ENCODE data around the gene GPA33.

GPA33 gene

DNA sequence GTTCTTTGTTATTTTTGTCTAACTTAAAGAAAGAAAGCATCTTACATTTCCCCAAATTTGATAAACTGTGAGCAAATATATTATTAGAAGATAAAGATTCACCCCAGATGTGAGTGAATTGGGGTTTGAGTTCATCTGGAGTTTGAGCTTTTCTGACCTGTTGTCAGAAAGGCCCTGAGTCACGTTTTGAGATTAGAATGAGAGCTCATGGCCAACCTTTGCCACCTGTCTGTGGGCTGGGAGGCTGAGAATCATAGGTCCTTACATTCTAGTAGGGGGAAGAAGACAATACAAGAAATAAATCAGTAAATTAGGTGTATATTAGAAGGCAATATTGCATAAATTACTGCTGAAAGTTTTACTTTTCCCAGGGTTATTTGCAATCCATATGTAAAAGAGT is 26.0 kb upstream of the GPA33 start:
- DNase-seq: no peak

DNA sequence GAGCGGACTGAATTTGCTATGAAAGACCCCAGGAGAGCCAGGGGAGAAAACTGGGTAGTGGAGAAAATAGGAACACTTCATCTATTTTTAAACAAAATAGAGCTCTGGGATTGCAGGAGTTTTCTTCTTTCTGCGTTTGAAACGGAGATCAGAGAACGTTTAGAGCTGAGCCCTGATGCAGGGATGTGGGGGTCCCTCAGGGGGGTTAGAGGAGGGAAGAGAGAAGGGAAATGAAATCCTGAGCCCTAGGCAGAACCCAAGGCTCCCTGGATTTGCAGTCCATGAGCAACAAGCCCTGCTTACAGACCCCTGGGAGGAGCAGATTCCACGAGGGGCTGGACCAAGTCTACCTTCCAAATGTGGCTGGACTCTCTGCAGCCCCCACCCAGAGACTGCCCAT is 25.5 kb upstream of the GPA33 start:
- no peak for DNase-seq

- DNase-seq: no peak
These were observed 24.5 kb upstream of the GPA33 start for GRCh38 chr1:167114725-167115124.

DNA sequence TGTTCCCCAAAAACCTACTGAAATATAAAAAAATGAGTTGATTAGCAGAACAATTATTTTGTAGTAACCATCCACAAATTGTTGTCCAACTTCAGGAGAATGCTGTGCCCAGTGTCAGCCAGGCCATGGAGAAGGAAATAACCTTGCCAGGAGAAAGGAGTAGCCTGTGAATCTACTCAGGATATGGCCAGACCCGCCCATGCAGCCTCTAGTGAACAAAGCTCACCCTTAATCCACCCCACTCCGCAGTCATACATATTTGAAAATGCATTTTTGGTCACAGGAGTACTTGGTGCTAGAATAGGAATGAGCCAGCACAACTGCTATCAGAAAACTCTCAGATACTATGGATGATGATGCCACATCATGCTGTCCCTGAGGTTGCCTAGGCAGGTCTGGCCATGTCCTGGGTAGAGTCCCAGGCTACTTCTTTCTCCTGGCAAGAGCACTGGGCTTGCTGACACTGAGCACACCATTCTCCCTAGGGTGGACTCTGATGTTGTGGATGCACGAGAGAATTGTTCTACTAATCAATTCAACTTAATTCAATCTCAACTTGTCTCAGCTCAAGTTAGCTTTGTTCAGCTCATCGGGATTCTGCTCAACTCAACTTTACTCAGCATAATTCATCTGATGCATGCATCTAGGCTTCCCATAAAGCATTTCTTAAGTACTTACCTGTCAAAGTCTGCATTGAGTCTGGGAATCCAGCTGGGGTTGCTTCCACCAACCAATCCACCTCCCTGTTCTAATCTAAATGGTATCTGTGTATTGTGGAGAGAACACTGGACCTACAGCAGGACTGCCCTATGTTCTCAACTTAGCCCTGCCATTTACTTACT is 21.9 kb upstream of the GPA33 start:
- no peak for DNase-seq

- DNase-seq: no peak
These were observed 20.4 kb upstream of the GPA33 start for GRCh38 chr1:167110586-167110985.

GRCh38 chr1:167109125-167109524 is 18.9 kb upstream of the GPA33 start:
- DNase-seq: no peak

GRCh38 chr1:167107456-167107855 is 17.3 kb upstream of the GPA33 start:
- no peak for DNase-seq

GRCh38 chr1:167106119-167106461 is 15.9 kb upstream of the GPA33 start:
- DNase-seq: no peak

- no peak for DNase-seq
These were observed 15.3 kb upstream of the GPA33 start for GRCh38 chr1:167105271-167106118.

DNA sequence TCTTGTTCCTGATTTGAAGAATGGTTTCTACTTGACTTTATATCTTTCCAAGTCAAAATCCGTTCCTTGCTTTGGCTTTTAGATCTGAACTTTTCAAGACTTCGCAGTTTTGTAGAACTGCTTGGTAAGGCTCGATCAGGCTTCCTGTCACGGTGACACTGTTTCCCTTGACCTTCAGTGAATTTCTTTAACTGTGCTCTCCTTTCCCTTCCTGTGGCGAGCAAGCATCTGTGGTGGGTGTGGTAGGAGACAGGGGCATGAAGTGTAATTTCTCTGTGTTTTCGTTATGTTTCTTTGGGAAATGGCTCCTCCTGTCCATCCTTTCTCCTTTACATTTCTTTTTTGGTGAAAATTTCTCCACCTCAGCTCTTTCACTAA is 14.1 kb upstream of the GPA33 start:
- no peak for DNase-seq

DNA sequence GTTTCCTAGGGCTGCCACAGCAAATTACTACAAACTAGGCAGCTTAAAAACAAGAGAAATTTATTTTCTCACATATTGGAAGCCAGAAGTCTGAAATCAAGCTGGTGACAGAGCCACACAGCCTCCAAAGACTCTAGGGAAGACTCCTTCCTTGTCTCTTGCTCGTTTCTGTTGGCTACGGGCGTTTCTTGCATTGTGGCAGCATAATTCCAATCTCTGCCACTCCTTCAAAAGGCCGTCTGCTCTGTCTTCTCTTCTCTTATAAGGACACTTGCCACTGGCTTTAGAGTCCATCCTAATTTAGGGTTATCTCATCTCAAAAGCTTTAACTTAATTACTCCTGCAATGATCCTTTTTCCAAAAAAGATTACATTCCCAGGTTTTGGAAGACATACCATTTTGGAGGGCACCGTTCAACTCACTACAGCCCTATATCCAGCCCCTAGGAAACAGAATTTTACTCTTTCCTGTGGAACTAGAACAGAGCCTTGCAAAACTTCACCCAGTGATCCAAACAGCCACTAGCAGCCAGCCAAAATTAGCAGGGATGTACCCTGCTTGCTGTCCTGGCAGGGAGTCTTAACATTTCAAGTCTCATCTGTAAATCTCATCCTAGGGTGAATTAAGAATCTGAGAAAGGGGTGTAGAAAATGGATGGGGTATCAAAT is 12.9 kb upstream of the GPA33 start:
- DNase-seq: no peak

GRCh38 chr1:167101754-167102153 is 11.6 kb upstream of the GPA33 start:
- no peak for DNase-seq

DNA sequence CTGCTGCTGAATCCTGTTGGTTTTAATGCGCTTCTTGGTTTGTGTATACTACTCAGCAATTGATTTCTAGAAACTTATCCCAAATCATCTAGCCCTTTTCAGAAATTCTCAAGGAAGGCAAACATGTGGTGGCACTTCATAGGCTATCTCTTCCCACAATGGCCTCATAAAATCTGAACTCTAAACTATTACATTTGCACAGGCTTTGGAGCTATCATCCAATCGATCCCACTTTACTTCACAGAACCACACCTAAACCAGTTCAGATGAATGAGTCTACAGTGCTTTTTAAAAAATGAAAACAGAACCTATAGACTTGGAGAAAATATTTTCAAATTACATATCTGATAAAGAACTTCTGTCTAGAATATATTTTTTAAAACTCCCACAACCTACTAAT is 10.6 kb upstream of the GPA33 start:
- no peak for DNase-seq

- no peak for DNase-seq
These were observed 9.7 kb upstream of the GPA33 start for GRCh38 chr1:167099851-167100250.

DNA sequence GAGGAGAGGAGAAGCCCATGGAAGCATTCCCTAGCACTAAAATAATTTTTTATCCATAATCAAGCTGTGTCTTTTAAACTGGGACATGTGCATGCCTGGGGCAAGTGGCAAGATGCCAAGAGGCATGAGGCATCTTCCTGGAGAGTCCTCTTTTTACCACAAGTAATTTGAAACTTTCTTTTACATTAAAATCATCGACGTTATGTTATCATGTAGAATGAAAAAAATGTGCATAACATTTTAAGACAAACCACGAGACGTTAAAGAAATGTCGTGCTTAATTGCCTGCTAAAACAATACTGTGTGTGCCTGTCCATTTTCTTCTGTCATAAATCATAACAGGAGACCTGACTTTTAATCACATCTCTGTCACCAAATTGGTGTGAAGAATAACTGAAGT is 5.2 kb upstream of the GPA33 start:
- no peak for DNase-seq

DNA sequence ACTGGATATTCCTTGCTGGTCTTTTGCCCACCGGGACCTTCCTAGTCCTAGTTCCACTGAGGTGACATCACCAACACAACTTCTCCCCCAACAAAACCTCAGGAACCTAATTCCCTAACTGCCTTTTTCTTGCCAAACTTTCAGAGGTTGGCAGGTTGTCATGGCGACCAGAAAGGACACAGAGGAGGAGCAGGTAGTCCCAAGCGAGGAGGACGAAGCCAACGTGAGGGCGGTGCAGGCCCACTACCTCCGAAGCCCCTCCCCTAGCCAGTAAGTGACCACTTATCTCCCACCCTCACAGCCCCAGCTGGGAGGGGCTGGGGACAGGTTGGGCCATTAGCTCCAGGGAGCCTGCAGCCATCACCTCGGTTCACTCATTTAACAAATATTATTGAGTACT is 4.5 kb upstream of the GPA33 start:
- no peak for DNase-seq

- no peak for DNase-seq
These were observed 3.8 kb upstream of the GPA33 start, which contains the start of gene STYXL2 for GRCh38 chr1:167093846-167094516. STYXL2 (plus strand) TSS chr1:167094075; CDS start chr1:167094850, 775 bp downstream.

- peak; percentile 17 for DNase-seq
These were observed 2.5 kb upstream of the GPA33 start for GRCh38 chr1:167092653-167093052.

- DNase-seq: no peak
These were observed 251 bp downstream of the GPA33 start for GRCh38 chr1:167089939-167090313.

DNA sequence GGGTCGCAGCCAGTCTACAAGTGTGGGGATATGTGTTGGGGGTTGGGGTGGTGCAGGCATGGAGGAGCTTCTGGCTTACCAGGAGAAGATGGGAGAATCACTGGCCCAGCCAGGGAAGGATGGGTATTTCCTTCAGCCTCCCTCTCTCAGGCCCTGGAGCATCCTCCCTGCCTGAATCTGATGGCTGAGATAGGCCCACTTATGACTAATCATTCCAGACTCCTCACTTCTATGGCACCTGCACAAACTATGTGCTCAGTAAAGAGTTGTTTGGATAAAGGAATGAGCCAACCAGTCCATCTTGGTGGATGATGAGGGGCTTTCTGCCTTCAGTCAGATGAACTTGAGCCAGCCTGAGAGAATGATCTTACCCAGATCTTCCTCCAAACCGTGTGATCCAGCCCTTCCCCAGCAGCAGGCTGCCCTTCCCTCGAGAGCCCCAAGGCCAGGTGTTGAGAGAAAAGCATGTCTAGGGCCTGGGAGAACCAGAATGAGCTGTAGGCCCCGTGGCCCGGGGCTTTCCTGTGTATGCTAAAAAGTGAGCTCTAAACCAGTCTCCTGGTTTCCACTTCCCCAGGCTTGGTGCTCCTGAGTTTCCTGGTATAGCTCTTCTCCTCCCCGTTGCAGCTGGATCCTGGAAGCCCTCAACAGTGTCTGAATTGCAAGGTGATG is 1.3 kb downstream of the GPA33 start:
- DNase-seq: no peak

GRCh38 chr1:167086768-167087167 is 3.4 kb downstream of the GPA33 start:
- DNase-seq: no peak

- no peak for DNase-seq
These were observed 4.1 kb downstream of the GPA33 start for GRCh38 chr1:167086033-167086432.

- DNase-seq: no peak
These were observed 5.4 kb downstream of the GPA33 start for GRCh38 chr1:167084757-167085156.

All from kidney glomerular epithelial cell (primary cell).